Measurements from ENCODE around the gene NELL1. TPM values are rescaled to one million over a fixed set of nuclear protein-coding genes. Genes with fewer than 3 reads are reported as not detected.

Gene NELL1
- total and polyA plus RNA-seq, 8 donors: 0.24 to 1.8 (median 0.71) TPM; not detected in 2

GRCh38 chr11:21195995-21196394, 526.6 kb downstream of the NELL1 start:
- no peak for TF ChIP-seq CTCF (IDR thresholded peaks at IDR 0.05)
- H3K4me3 ChIP-seq: no peak overlapping the region
- H3K9me3 ChIP-seq: peaks cover 0 to 9% of the 10 kb centered on the region in 2 donors
- no peak overlapping the region for H3K27ac ChIP-seq
- no peaks in the 10 kb centered on the region for H3K4me1 ChIP-seq
- intact Hi-C loops (cut with DNase I): no loop called here
- H3K36me3 ChIP-seq: no peaks in the 10 kb centered on the region
- DNase-seq: no peak
- H3K27me3 ChIP-seq: no peaks in the 10 kb centered on the region
- no peak for ATAC-seq

- Histone ChIP-seq H3K9me3 (peaks cover 0 to 20% of the 10 kb centered on the region in 2 donors), H3K27me3 (no peaks in the 10 kb centered on the region), H3K27ac (no peak overlapping the region), H3K36me3 (no peaks in the 10 kb centered on the region), H3K4me1 (no peaks in the 10 kb centered on the region), H3K4me3 (no peak overlapping the region)
- no peak for TF ChIP-seq CTCF (IDR thresholded peaks at IDR 0.05)
- no peak for ATAC-seq
- intact Hi-C loops (cut with DNase I): no loop called here
- no peak for DNase-seq
These were observed 529.1 kb downstream of the NELL1 start for GRCh38 chr11:21198498-21198897.

- H3K27me3 ChIP-seq: no peaks in the 10 kb centered on the region
- ATAC-seq: no peak
- H3K4me3 ChIP-seq: no peak overlapping the region
- DNase-seq: no peak
- H3K27ac ChIP-seq: no peak overlapping the region
- H3K36me3 ChIP-seq: no peaks in the 10 kb centered on the region
- intact Hi-C loops (cut with DNase I): no loop called here
- H3K4me1 ChIP-seq: no peaks in the 10 kb centered on the region
- H3K9me3 ChIP-seq: peaks cover 0 to 17% of the 10 kb centered on the region in 2 donors
- TF ChIP-seq CTCF (IDR thresholded peaks at IDR 0.05): no peak
These were observed 535.8 kb downstream of the NELL1 start for GRCh38 chr11:21205205-21205604.

GRCh38 chr11:21225860-21226259, 556.5 kb downstream of the NELL1 start:
- H3K4me1 ChIP-seq: no peaks in the 10 kb centered on the region
- no peaks in the 10 kb centered on the region for H3K27me3 ChIP-seq
- no peak overlapping the region for H3K4me3 ChIP-seq
- no peaks in the 10 kb centered on the region for H3K36me3 ChIP-seq
- no peak overlapping the region for H3K27ac ChIP-seq
- no peak for ATAC-seq
- peaks cover 0 to 20% of the 10 kb centered on the region in 2 donors for H3K9me3 ChIP-seq
- no peak for DNase-seq
- no peak for TF ChIP-seq CTCF (IDR thresholded peaks at IDR 0.05)
- intact Hi-C loops (cut with DNase I): no loop called here

- Histone ChIP-seq H3K4me3 (no peak overlapping the region), H3K27me3 (no peaks in the 10 kb centered on the region), H3K4me1 (no peaks in the 10 kb centered on the region), H3K27ac (no peak overlapping the region), H3K36me3 (no peaks in the 10 kb centered on the region), H3K9me3 (peaks cover 0 to 8% of the 10 kb centered on the region in 2 donors)
- ATAC-seq: no peak
- intact Hi-C loops (cut with DNase I): no loop called here
- no peak for TF ChIP-seq CTCF (IDR thresholded peaks at IDR 0.05)
- peak in 1 of 4 donors; percentile 51 for DNase-seq
These were observed 559.8 kb downstream of the NELL1 start for GRCh38 chr11:21229224-21229623.
